Stimulated activated CD8-positive, alpha-beta memory T cell treated with anti-CD3 and anti-CD28 coated beads, Interleukin-15, amount 100 ng/mL, for 24 hours (primary cell): ENCODE data around the gene AFF2.

Experiments used
- DNase-seq: peaks from one replicate; pipeline ENCODE4 v3.0.0-alpha.2; 2020; ENCODE audit warnings: low read depth

AFF2 gene

DNA sequence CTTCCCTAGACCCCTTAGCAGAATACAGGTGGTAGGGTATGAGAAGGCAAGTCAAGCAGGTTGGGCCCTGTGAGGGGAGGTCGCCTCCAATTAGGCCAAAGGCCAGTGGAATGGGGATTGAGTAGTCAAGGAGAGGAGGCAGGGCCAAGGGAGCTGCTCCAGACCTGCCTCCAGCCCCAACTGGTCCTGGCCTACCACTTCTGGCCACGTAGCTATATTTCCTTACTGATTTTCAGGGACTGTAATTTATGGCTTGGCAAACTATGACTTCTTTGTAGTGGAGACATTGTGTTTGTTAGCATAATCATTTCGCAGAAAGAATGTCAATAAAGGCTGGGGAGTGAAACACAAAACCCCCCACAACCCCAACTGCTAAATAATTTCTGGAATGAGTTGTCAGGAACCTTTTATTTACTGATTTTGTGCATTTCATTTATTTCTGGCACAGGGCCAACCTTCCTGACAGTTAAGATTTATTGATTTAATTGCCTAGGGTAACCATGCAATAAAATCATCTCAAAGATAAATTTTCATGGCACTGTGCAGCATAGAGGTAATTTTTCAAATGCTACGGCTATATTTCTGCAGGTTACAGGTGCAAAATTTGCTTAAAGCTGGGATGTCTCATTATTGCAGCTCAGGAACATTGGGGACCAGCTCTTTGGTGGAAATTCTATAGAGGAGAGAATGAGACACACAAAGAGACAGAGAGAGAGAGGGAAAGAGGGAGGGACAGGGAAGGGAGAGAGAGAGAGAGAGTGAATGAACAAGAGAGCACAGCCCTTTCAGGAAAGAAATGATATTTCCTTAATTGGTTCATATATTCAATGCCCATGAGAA lies 509.8 kb downstream of the AFF2 start:
- no peak for DNase-seq

DNA sequence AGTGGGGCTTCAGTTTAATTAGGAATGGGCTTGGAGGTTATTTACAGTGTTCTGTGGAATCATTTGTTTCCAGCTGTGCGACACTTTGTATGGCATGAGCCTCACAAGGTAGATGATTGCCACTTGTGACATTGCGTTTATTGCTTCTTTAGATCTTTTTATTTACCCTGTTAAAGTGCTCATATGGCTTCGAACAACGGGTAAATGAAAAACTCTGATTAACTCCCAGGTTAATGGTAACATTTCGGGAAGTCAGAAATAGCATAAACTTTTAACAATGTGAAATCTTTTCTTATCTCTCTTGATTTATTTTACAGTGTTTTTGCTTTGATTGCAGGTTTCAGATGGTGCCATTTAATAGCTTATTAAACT lies 510.4 kb downstream of the AFF2 start:
- DNase-seq: no peak

DNA sequence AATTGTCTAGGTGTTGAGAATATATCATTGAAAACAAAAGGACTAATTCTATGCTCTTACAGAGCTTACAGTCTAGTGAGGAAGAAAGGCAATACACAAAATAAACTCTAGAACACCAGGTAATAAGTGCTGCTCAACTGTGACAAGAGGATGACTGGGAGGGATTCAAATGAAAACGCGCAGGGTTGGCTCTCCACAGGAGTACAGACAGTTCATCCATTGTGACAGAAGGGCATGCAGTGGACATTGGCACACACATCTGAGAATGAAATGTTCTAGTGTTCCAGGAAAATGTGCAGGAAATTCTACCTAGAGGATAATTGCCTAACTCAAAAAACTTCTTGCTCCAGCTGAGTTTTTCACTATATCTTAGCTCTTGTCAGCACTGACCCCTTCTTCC lies 512.7 kb downstream of the AFF2 start:
- DNase-seq: no peak

DNA sequence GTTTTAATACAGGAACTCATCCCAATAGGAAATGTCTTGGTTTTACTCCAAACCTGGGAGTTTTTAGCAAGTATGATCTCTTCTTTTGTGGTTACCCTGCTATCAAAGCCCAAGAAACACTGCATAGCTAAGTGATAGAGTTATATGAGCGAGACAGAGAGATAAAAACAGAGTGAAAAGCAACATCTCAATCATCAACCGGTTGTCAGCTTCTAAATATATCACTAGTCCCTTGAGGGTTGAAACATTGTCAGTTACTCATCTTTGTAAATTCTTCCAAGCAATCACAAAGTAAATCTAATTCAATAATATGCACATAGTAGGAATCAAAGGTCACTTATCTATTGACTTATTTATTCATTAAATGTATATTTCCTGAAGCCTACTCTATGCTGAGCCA lies 520.7 kb downstream of the AFF2 start:
- no peak for DNase-seq

DNA sequence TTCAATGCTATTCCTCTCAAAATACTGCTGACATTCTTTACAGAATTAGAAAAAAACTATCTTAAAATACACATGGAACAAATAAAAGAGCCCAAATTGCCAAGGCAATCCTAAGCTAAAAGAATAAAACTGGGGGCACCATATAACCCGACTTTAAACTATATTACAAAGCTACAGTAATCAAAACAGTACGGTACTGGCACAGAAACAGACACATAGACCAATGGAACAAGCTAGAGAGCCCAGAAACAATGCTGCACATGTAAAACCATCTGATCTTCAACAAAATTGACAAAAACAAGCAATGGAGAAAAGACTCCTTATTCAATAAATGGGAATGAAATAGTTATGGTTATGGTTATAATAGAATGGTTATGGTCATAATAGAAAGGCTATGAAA lies 522.1 kb downstream of the AFF2 start:
- DNase-seq: no peak

DNA sequence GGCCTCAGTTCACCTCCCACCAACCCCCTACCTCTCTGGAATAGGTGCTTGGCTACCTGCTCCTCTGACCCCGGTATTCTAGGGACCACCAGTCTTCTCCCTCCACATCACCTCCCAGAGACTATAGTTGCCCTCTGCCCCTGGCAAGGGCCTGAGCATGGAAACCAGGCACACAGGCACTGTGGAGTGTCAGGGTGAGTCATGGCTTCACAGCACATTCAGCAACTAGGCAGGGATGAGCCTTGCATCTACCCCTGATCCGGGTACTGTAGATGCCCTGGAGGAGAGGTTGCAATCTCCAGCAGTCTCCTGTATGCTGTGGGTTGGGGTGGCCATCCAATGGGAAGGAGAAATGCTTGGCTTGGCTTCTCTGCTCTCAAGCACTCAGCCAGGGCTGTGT lies 532.0 kb downstream of the AFF2 start:
- no peak for DNase-seq

DNA sequence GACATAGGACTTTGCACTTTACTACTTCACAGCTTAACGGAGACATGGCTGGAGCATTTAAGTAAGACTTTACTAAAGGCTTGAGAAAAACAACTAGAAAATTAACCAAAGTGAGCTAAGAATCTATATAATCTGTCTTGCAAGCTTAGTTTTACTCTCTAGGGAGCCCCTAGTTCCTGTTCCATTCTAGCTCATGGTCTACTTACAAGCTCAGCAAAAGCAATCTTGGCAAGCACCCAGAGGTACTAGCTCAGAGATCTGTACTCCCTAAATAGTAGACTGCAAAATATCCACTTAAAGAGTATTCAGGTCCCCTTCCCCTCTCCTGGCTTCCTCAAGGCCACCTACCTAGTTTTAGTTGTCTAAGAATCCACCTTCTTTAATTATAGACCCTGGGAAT lies 535.7 kb downstream of the AFF2 start:
- DNase-seq: no peak

DNA sequence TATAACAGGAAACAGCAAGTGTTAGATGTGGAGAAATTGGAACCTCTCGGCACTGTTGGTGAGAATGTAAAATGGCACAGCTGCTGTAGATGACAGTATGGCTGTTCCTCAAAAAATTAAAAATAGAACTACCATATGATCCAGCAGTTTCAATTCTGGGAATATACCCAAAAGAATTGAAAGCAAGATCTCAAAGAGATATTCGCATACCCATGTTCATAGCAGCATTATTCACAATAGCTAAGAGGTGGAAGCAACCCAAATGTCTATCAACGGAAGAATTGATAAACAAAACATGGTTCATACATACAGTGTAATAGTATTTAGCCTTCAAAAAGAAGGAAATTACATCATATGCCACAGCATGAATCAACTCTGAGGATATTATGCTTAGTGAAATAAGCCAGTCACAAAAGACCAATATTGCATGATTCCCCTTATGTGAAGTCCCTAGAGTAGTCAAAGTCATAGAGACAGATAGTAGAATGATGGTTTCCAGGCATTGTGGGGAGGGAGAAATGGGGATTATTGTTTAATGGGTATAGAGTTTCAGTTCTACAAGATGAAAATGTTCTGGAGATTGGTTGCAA lies 537.0 kb downstream of the AFF2 start:
- no peak for DNase-seq

DNA sequence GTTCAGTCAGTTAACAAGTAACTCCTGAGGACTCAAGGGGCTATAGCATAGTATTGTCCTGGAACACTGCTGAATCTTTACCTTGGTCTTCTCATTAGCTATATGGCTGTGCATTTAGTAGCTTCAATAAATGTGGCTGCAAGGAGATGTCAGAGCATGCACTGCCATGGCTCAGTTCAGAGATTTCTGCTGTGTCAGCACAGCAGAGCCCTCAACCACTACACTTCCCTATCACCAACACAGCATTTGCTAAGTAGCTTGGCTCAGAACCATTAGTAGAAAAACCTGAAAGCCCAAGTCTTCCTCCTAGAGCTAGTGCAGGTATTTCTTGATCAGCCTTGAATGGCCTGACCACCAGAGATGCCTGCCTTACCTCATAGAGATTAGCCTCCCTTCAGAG lies 538.6 kb downstream of the AFF2 start:
- DNase-seq: no peak

DNA sequence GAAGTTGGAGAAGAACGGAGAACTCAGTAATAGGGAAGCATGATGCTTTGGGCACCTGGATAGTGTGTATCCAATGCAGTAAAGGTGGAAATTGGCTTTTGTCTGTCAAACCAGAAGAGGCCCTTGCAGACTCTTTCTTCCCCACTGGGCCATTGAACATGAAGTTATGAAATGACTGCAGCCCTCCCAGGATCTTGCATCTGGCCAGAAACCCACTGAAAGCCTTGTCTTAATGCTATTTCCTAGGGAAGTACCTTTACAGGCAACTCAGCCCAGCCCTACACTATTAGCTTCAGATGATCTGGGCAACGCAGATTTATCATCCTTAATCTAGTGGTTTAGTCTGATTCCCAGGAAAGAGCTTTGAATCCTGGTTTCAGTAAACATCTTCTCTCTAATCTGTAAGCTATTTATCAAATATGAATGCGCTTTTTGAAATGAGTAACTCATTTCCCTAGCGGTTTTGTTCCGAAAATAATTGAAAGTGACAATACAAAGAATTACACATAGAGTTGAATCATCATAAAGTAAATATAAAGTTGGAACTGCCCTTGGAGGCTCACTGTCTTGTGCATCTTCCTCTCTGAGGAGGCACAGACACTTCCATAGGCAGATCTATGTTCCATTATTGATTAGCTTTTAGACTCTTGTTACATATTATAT lies 540.6 kb downstream of the AFF2 start:
- no peak for DNase-seq

DNA sequence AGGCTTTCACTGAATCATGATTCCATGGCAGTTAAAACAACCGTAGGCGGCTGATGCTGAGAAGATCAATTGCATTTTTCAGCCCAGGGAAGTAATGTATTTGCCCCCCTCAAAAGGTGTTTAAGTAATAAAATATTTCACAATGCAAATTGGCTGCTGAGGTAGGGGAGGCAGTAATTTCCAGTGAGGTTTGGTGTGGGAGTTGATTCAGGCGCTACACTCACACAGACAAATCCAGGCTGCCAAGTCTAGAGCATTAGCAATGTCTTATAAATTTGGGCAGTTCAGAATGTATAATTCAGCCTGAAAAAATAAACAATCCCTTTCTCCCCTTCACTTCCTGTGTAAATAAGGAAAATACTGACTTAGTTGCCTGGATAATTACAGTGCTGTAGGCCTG lies 543.0 kb downstream of the AFF2 start:
- DNase-seq: no peak

DNA sequence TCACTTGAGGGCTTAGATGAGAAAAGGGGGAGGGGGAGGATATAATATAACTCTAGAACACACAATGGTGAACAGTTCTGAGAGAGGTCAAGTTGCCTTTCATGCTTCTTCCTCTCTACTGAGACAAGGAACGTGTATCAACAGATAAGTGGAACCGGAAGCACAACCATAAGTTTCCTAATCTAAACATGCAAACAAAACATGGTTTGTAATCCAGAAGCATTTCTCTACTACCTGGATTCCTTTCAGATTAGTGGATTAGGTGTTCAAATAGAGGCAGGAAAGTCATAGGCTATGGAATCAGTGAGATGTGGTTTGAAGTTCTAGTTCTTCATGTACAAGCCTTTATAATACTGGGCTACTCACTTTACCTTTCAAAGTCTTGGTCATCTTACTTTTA lies 544.1 kb downstream of the AFF2 start:
- DNase-seq: no peak

DNA sequence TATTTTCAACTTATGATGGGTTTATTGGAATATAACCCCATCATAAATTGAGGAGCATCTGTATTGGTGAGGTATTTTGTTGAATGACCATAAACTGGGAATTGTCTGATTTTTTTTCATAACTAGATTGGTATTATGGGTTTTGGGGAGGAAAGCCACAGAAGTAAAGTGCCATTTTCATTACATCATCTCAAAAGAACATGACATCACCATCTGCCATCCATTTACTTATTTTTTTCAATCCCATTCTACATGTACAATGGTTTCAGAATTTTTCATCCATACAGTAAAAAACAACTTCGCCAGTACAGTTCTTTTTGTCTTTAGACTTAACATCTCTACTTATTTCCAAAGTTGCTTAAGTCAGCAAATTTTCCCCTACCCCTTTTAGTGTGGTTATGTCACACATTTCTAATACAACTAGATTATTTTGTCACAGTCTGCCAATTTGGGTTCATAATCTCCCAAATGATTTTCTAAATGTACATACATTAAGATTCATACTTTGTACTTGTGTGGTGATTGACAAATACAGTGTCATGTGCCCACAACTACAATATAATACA lies 545.3 kb downstream of the AFF2 start:
- no peak for DNase-seq
